Spleen (tissue), 7 donors: ENCODE results near the gene DACH1.

Source experiments
- CTCF ChIP-seq, 11 experiments: fragments of 200-600 bp in 7 of 11; fragments of 450-650 bp in 4 of 11; sonication (generic) in 4 of 11; IDR thresholded peaks in 8 of 11; conservative IDR thresholded peaks in 3 of 11; 1 replicate in 7 of 11; 2 replicates in 4 of 11; pipeline versions ENCODE4 v1.4.0 to v1.8.0; 2016 to 2021; ENCODE audit warnings: antibody characterized with exemption in 11 of 11, inconsistent platforms in 4 of 11, mild to moderate bottlenecking in 1 of 11
- POLR2A ChIP-seq, 3 donors: fragments of 450-650 bp; IDR thresholded peaks; one replicate each; pipeline ENCODE4 v1.5.1; 2017; ENCODE audit warnings: antibody characterized with exemption in 3 of 3, mild to moderate bottlenecking in 1 of 3
- POLR2AphosphoS5 ChIP-seq, 3 donors: sonication (generic); formaldehyde crosslinking; IDR thresholded peaks; one replicate each; pipeline ENCODE4 v1.5.1; 2017; ENCODE audit warnings: antibody characterized with exemption in 3 of 3
- donor health status: DM: no; HTN: no; CAD: no; lungs with moderate emphysema.
- donor health status: DM: no; HTN: no; CAD: no.
- donor health status: DM: no; HTN: no; CAD: no.

GRCh38 chr13:71596116-71596515 is 270.9 kb downstream of the DACH1 start:
- TF ChIP-seq CTCF (IDR thresholded peaks at IDR 0.05 in 8 of 11, conservative IDR thresholded peaks at IDR 0.05 in 3 of 11) (no peak), POLR2A (IDR thresholded peaks at IDR 0.05) (no peak), POLR2AphosphoS5 (IDR thresholded peaks at IDR 0.05) (no peak)
